ENCODE data around the gene MAP3K13. TPM values are rescaled to one million over a fixed set of nuclear protein-coding genes. Genes with fewer than 3 reads are reported as not detected.

The MAP3K13 gene
- total RNA-seq, 1 experiment from 2014 or later = 21.0 TPM

GRCh38 chr3:185460719-185461350 lies 97.9 kb downstream of the MAP3K13 start:
- Histone ChIP-seq H3K9me3 (ENCODE audit: control insufficient read depth in 1 of 2, insufficient read depth in 1 of 2, low read depth in 1 of 2, low read length in 2 of 2) (no peaks in the 10 kb centered on the region), H4K20me1 (ENCODE audit: insufficient read depth) (no peaks in the 10 kb centered on the region), H3K79me2 (ENCODE audit: insufficient read depth, low read length) (no peaks in the 10 kb centered on the region), H3K9me2 (ENCODE audit: insufficient read depth) (no peaks in the 10 kb centered on the region), H3K4me2 (ENCODE audit: low read length) (no peak overlapping the region), H3K9ac (ENCODE audit: low read length) (no peak overlapping the region), H3K4me1 (ENCODE audit: control insufficient read depth in 1 of 2, insufficient read depth in 2 of 2, low read length in 2 of 2) (no peaks in the 10 kb centered on the region), H3K27ac (ENCODE audit: low read depth, low read length) (no peak overlapping the region), H3K36me3 (ENCODE audit: control insufficient read depth in 1 of 2, insufficient read depth in 2 of 2, low read length in 2 of 2) (no peaks in the 10 kb centered on the region), H2AFZ (ENCODE audit: low read depth, low read length, poor library complexity, severe bottlenecking) (no peak overlapping the region), H3K27me3 (ENCODE audit: insufficient read depth, low read length) (no peaks in the 10 kb centered on the region), H3K4me3 (replicated peaks in 1 of 2; ENCODE audit: low read depth in 1 of 2, low read length in 2 of 2) (no peak overlapping the region)
- RAD21 ChIA-PET (ENCODE audit: low non-redundant PET in 1 of 2, low total read pairs in 2 of 2, uncharacterized antibody in 2 of 2, unreplicated experiment in 2 of 2) = interaction anchor here (1.0 to 1.8 kb wide), 5 partner anchors 98 to 126 kb away, joined by 3 to 10 read pairs (median 8); partner anchors contain the start of gene SENP2 (in 1 of the 2)
- peak; percentile 75 for ATAC-seq
- intact Hi-C loops (cut with micrococcal nuclease) = loop anchor here (5.0 kb wide), 1 partner anchor 116 kb away; no protein-coding TSS in a partner anchor
- BruUV-seq (replicated peaks) = no TSS peak
- peak; percentile 32 for DNase-seq (ENCODE audit: low read depth, low spot score)
- TF ChIP-seq RAD21 (IDR thresholded peaks at IDR 0.05; ENCODE audit: low read depth) = peak; percentile 83
- TF ChIP-seq CTCF (IDR thresholded peaks at IDR 0.05 in 2 of 3, conservative IDR thresholded peaks at IDR 0.05 in 1 of 3; ENCODE audit: borderline replicate concordance in 1 of 3, insufficient read depth in 1 of 3, low read depth in 2 of 3, low read length in 2 of 3) = peak; percentile 46 to 86 (median 66); a peak in 5 of 6 replicates
- TF ChIP-seq YY1 (IDR thresholded peaks at IDR 0.05; ENCODE audit: extremely low read depth, insufficient replicate concordance, low read depth, low read length) = no peak
- POLR2A ChIA-PET = interaction anchor here (2.7 kb wide), 1 partner anchor 98 kb away, joined by 13 read pairs; no protein-coding TSS in a partner anchor
- CTCF ChIA-PET = interaction anchor here (0.7 to 2.9 kb wide), 13 partner anchors 9 to 199 kb away, joined by 3 to 38 read pairs (median 4); partner anchors contain the start of gene SENP2

GRCh38 chr3:185465471-185465870 lies 102.5 kb downstream of the MAP3K13 start:
- Histone ChIP-seq H3K4me2 (ENCODE audit: low read length) (no peak overlapping the region), H3K9me3 (ENCODE audit: control insufficient read depth in 1 of 2, insufficient read depth in 1 of 2, low read depth in 1 of 2, low read length in 2 of 2) (no peaks in the 10 kb centered on the region), H4K20me1 (ENCODE audit: insufficient read depth) (no peaks in the 10 kb centered on the region), H3K4me3 (replicated peaks in 1 of 2; ENCODE audit: low read depth in 1 of 2, low read length in 2 of 2) (no peak overlapping the region), H3K4me1 (ENCODE audit: control insufficient read depth in 1 of 2, insufficient read depth in 2 of 2, low read length in 2 of 2) (peaks cover 10% of the 10 kb centered on the region in 2 experiments), H3K9me2 (ENCODE audit: insufficient read depth) (no peaks in the 10 kb centered on the region), H3K27me3 (ENCODE audit: insufficient read depth, low read length) (no peaks in the 10 kb centered on the region), H3K27ac (ENCODE audit: low read depth, low read length) (no peak overlapping the region), H3K36me3 (ENCODE audit: control insufficient read depth in 1 of 2, insufficient read depth in 2 of 2, low read length in 2 of 2) (no peaks in the 10 kb centered on the region), H3K79me2 (ENCODE audit: insufficient read depth, low read length) (no peaks in the 10 kb centered on the region), H3K9ac (ENCODE audit: low read length) (no peak overlapping the region), H2AFZ (ENCODE audit: low read depth, low read length, poor library complexity, severe bottlenecking) (no peak overlapping the region)
- TF ChIP-seq RAD21 (IDR thresholded peaks at IDR 0.05; ENCODE audit: low read depth) = no peak
- TF ChIP-seq REST (IDR thresholded peaks at IDR 0.05; ENCODE audit: low read depth) = no peak
- no peak for TF ChIP-seq ZBTB33 (IDR thresholded peaks at IDR 0.05; ENCODE audit: extremely low read depth, insufficient replicate concordance, low read length)
- TF ChIP-seq MAX (IDR thresholded peaks at IDR 0.05) = no peak
- ATAC-seq (no peak), DNase-seq (ENCODE audit: low read depth, low spot score) (no peak)
- POLR2A ChIA-PET = no interaction called here
- CTCF ChIA-PET = no interaction called here
- no TSS peak for BruUV-seq (replicated peaks)
- RAD21 ChIA-PET (ENCODE audit: low non-redundant PET in 1 of 2, low total read pairs in 2 of 2, uncharacterized antibody in 2 of 2, unreplicated experiment in 2 of 2) = interaction anchor here in 1 of 2 experiments (0.5 kb wide), 1 partner anchor 94 kb away, joined by 9 read pairs; no protein-coding TSS in a partner anchor
- intact Hi-C loops (cut with micrococcal nuclease) = no loop called here

Measured in HCT116 (cell line).